IMR-90 (cell line): ENCODE results near the gene PTPRH. TPM values are rescaled to one million over a fixed set of nuclear protein-coding genes. Genes with fewer than 3 reads are reported as not detected.

ENCODE experiments used
- ATAC-seq: fragments of 200-7000 bp; cut with Tn5 transposase; 2 replicates; pipeline ENCODE4 v1.9.1; 2020; ENCODE audit warnings: low read depth, mild to moderate bottlenecking, moderate library complexity
- BruUV-seq: library from RNA; stranded (reverse); fragments of 400-500 nt; replicated peaks from 2 replicates; lab custom pipeline; 2021; lab: Mats Ljungman, UMichigan
- CTCF ChIA-PET: fragments of 300-600 bp; formaldehyde crosslinking; extraction: SDS; loops from one replicate; lab custom pipeline; 2021; ENCODE audit warnings: antibody characterized with exemption; lab: Yijun Ruan, JAX
- POLR2A ChIA-PET: fragments of 300-600 bp; sonication (Branson Sonifier 250); formaldehyde crosslinking; loops from one replicate; lab custom pipeline; 2022; ENCODE audit warnings: antibody characterized with exemption; ENCODE audit not compliant: unreplicated experiment; lab: Charles Lee
- DNase-seq: peaks from one replicate; pipeline ENCODE4 v3.0.0; 2013
- H2AFZ ChIP-seq: replicated peaks from 2 replicates; pipeline ENCODE3; 2013; ENCODE audit warnings: low read length, mild to moderate bottlenecking; ENCODE audit not compliant: poor library complexity
- H2AK5ac ChIP-seq: 2 replicates; pipeline ENCODE4 v1.6.1; 2013; ENCODE audit warnings: low read depth, low read length, inconsistent platforms
- H2AK9ac ChIP-seq: replicated peaks from 2 replicates; pipeline ENCODE3; 2013; ENCODE audit warnings: mild to moderate bottlenecking, low read depth, low read length, moderate library complexity; ENCODE audit not compliant: poor library complexity
- H2BK120ac ChIP-seq: 2 replicates; pipeline ENCODE4 v1.6.1; 2013; ENCODE audit warnings: low read depth, low read length, inconsistent platforms
- H2BK15ac ChIP-seq: 3 replicates; pipeline ENCODE4 v1.6.1; 2013; ENCODE audit warnings: low read depth, low read length, inconsistent platforms
- H2BK20ac ChIP-seq: 2 replicates; pipeline ENCODE4 v1.6.1; 2013; ENCODE audit warnings: low read depth, mild to moderate bottlenecking, inconsistent platforms, low read length, moderate library complexity
- H2BK5ac ChIP-seq: 2 replicates; pipeline ENCODE4 v1.6.1; 2013; ENCODE audit warnings: mild to moderate bottlenecking, low read depth, low read length, inconsistent platforms; ENCODE audit not compliant: poor library complexity, severe bottlenecking
- H3K14ac ChIP-seq: replicated peaks from 2 replicates; pipeline ENCODE4 v1.6.1; 2013; ENCODE audit warnings: low read depth, low read length, inconsistent platforms
- H3K18ac ChIP-seq: 2 replicates; pipeline ENCODE4 v1.6.1; 2013; ENCODE audit warnings: low read depth, low read length, control low read depth
- H3K23ac ChIP-seq: 2 replicates; pipeline ENCODE4 v1.6.1; 2013; ENCODE audit warnings: low read depth, low read length, inconsistent platforms
- H3K27ac ChIP-seq: 2 replicates; pipeline ENCODE4 v1.5.1; 2013; ENCODE audit warnings: mild to moderate bottlenecking, control low read depth, low read length; ENCODE audit not compliant: insufficient read depth
- H3K27me3 ChIP-seq: 2 replicates; pipeline ENCODE4 v1.6.1; 2013; ENCODE audit warnings: low read length; ENCODE audit not compliant: control insufficient read depth, insufficient read depth
- H3K36me3 ChIP-seq: 2 replicates; pipeline ENCODE4 v1.6.1; 2013; ENCODE audit warnings: low read length, mixed read lengths; ENCODE audit not compliant: control insufficient read depth, insufficient read depth
- H3K4ac ChIP-seq: 2 replicates; pipeline ENCODE4 v1.6.1; 2013; ENCODE audit warnings: low read depth, low read length, inconsistent platforms
- H3K4me1 ChIP-seq: 2 replicates; pipeline ENCODE4 v1.6.1; 2013; ENCODE audit warnings: low read length, mixed read lengths; ENCODE audit not compliant: control insufficient read depth, insufficient read depth
- H3K4me2 ChIP-seq: 2 replicates; pipeline ENCODE4 v1.6.1; 2013; ENCODE audit warnings: low read depth, mild to moderate bottlenecking, control low read depth, low read length, moderate library complexity
- H3K4me3 ChIP-seq: 2 replicates; pipeline ENCODE4 v1.5.1; 2013; ENCODE audit warnings: low read depth, mild to moderate bottlenecking, control low read depth, low read length, moderate library complexity; ENCODE audit not compliant: insufficient read depth
- H3K56ac ChIP-seq: 2 replicates; pipeline ENCODE4 v1.6.1; 2013; ENCODE audit warnings: low read length, inconsistent platforms; ENCODE audit not compliant: insufficient read depth; ENCODE audit errors: extremely low read depth
- H3K79me1 ChIP-seq, 2 experiments: 2 replicates each; pipeline ENCODE4 v1.6.1; 2013; ENCODE audit warnings: low read length in 2 of 2, inconsistent platforms in 1 of 2, low read depth in 1 of 2
- H3K9ac ChIP-seq: 2 replicates; pipeline ENCODE4 v1.6.1; 2013; ENCODE audit warnings: low read depth, low read length, control low read depth
- H3K9me1 ChIP-seq: 2 replicates; pipeline ENCODE4 v1.6.1; 2013; ENCODE audit warnings: low read length, inconsistent platforms; ENCODE audit not compliant: insufficient read depth
- H3K9me3 ChIP-seq: 2 replicates; pipeline ENCODE4 v1.6.1; 2013; ENCODE audit warnings: low read length; ENCODE audit not compliant: control insufficient read depth, insufficient read depth
- H4K20me1 ChIP-seq: 2 replicates; pipeline ENCODE4 v1.6.1; 2013; ENCODE audit warnings: low read length, inconsistent platforms; ENCODE audit not compliant: insufficient read depth
- H4K5ac ChIP-seq: 2 replicates; pipeline ENCODE4 v1.6.1; 2013; ENCODE audit warnings: mild to moderate bottlenecking, low read depth, low read length, control low read depth
- H4K8ac ChIP-seq, 2 experiments: 2 replicates each; pipeline ENCODE4 v1.6.1; 2013; ENCODE audit warnings: low read depth in 2 of 2, low read length in 2 of 2, control low read depth in 1 of 2, inconsistent platforms in 1 of 2
- H4K91ac ChIP-seq: 2 replicates; pipeline ENCODE4 v1.6.1; 2013; ENCODE audit warnings: low read depth, low read length, inconsistent platforms; ENCODE audit not compliant: insufficient read depth
- BHLHE40 ChIP-seq: fragments of 150-350 bp; IDR thresholded peaks from 2 replicates; pipeline ENCODE4 v1.6.1; 2016; ENCODE audit warnings: mild to moderate bottlenecking, low read depth, low read length
- FOS ChIP-seq: fragments of 150-350 bp; IDR thresholded peaks from 2 replicates; pipeline ENCODE4 v1.6.1; 2016; ENCODE audit warnings: low read depth, low read length
- NFE2L2 ChIP-seq: fragments of 150-350 bp; IDR thresholded peaks from 2 replicates; pipeline ENCODE4 v1.6.1; 2016; ENCODE audit warnings: low read depth, mild to moderate bottlenecking, low read length
- POLR2A ChIP-seq: IDR thresholded peaks from 2 replicates; pipeline ENCODE4 v1.6.1; 2012; ENCODE audit warnings: mild to moderate bottlenecking, low read depth, low read length
- RCOR1 ChIP-seq: IDR thresholded peaks from 2 replicates; pipeline ENCODE4 v1.6.1; 2012; ENCODE audit warnings: mild to moderate bottlenecking, low read length, improper control_type of control experiment; ENCODE audit not compliant: insufficient replicate concordance
- WGBS, 2 experiments: methylation state at CpG; one replicate each; pipeline versions ENCODE4 v1.1.5 to v1.1.7; 2013; ENCODE audit warnings: missing lambda C conversion rate in 2 of 2; ENCODE audit not compliant: insufficient read length in 1 of 2; ENCODE audit errors: extremely low coverage in 2 of 2; 5-methylcytosine and 5-hydroxymethylcytosine counted together
- dilution Hi-C: fragments of 300-500 bp; cut with HindIII; formaldehyde crosslinking; loops from one replicate; pipeline ENCODE4 v1.14.3; 2018; ENCODE audit warnings: low sequenced_read_pairs; ENCODE audit not compliant: unreplicated experiment
- in situ Hi-C: fragments of 300-500 bp; cut with MboI; formaldehyde crosslinking; loops from 3 replicates; pipeline ENCODE4 v1.14.3; 2019; ENCODE audit warnings: low sequenced_read_pairs, inconsistent platforms, mixed read lengths
- intact Hi-C: fragments of 100-400 bp; cut with micrococcal nuclease; formaldehyde crosslinking; loops from 2 replicates; pipeline ENCODE4 v1.10.0; 2022
- polyA plus RNA-seq, 3 experiments: library from polyadenylated mRNA; depleted of rRNA; stranded (reverse); fragments of >200 nt; gene quantifications; 2 replicates each; pipeline ENCODE4 v1.2.3, GENCODE V29; 2012; ENCODE audit warnings: low replicate concordance in 1 of 3
- total RNA-seq: library from RNA; depleted of rRNA; stranded (reverse); fragments of >200 nt; gene quantifications from 2 replicates; pipeline ENCODE4 v1.2.3, GENCODE V29; 2012
- TF ChIP-seq, protein P1 (sequence below): fragments of 150-350 bp; IDR thresholded peaks from 2 replicates; pipeline ENCODE4 v1.6.1; 2017; ENCODE audit warnings: mild to moderate bottlenecking, antibody characterized with exemption, low read length, low read depth

The PTPRH gene
- total and polyA plus RNA-seq, 2 of the 4 experiments (the other 2 are of a cell fraction) = 1.3 to 3.4 TPM

DNA sequence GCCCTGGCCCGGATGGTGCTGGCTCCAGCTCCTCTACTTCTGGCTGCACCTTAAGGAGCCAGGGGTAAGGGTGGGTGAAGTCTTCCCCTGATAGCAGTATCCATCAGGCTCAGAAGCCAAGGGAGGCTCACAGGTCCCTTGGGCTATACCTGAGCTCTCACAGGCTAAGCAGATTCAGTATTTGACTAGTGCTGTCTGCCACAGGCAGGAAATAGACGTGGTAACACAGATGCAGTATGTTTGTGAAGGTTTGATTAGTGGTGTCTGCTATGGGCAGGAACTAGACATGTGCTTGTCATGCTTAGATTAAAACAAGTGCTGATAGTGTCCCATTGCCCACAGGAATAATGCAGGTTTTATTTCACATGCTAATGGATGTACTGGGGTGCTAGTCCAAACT is 33.2 kb downstream of the PTPRH start:
- POLR2A ChIA-PET = no interaction called here
- H3K36me3 ChIP-seq = no peaks in the 10 kb centered on the region
- H4K91ac ChIP-seq = no peak overlapping the region
- H3K4me3 ChIP-seq = no peak overlapping the region
- H2BK5ac ChIP-seq = no peak overlapping the region
- no peak overlapping the region for H3K4ac ChIP-seq
- H3K79me1 ChIP-seq = no peaks in the 10 kb centered on the region
- no peak overlapping the region for H2BK120ac ChIP-seq
- no peak overlapping the region for H4K8ac ChIP-seq
- H2AK9ac ChIP-seq = no peak overlapping the region
- no TSS peak for BruUV-seq
- H3K27ac ChIP-seq = no peak overlapping the region
- H4K20me1 ChIP-seq = peaks cover 12% of the 10 kb centered on the region
- no peak for TF ChIP-seq RCOR1
- TF ChIP-seq NFE2L2 = no peak
- TF ChIP-seq POLR2A = no peak
- TF ChIP-seq, protein P1, sequence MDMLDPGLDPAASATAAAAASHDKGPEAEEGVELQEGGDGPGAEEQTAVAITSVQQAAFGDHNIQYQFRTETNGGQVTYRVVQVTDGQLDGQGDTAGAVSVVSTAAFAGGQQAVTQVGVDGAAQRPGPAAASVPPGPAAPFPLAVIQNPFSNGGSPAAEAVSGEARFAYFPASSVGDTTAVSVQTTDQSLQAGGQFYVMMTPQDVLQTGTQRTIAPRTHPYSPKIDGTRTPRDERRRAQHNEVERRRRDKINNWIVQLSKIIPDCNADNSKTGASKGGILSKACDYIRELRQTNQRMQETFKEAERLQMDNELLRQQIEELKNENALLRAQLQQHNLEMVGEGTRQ = no peak
- no peak for TF ChIP-seq BHLHE40
- TF ChIP-seq FOS = no peak
- no peak overlapping the region for H3K18ac ChIP-seq
- intact Hi-C loops = no loop called here
- H3K23ac ChIP-seq = no peak overlapping the region
- H3K9ac ChIP-seq = no peak overlapping the region
- in situ Hi-C loops = no loop called here
- ATAC-seq (no peak), DNase-seq (no peak)
- no peaks in the 10 kb centered on the region for H3K9me1 ChIP-seq
- H2AFZ ChIP-seq = no peak overlapping the region
- no peak overlapping the region for H4K5ac ChIP-seq
- WGBS, 2 experiments = 0% methylated on average over 1 of the region's 2 CpGs; no CpG with 5 or more reads in 1 of the 2 experiments
- no peak overlapping the region for H3K4me2 ChIP-seq
- no peaks in the 10 kb centered on the region for H3K9me3 ChIP-seq
- H2BK15ac ChIP-seq = no peak overlapping the region
- H3K27me3 ChIP-seq = peaks cover 22% of the 10 kb centered on the region
- CTCF ChIA-PET = no interaction called here
- H3K4me1 ChIP-seq = peaks cover 8% of the 10 kb centered on the region
- H3K56ac ChIP-seq = no peak overlapping the region
- H2AK5ac ChIP-seq = no peak overlapping the region
- dilution Hi-C loops = no loop called here
- no peak overlapping the region for H3K14ac ChIP-seq
- no peak overlapping the region for H2BK20ac ChIP-seq
